ENCODE measurements around the gene CD300C. TPM values are rescaled to one million over a fixed set of nuclear protein-coding genes. Genes with fewer than 3 reads are reported as not detected.

The CD300C gene
- total RNA-seq, 1 experiment from 2014 or later: not detected

GRCh38 chr17:74542727-74543383 is 3.1 kb downstream of the CD300C start:
- CTCF ChIA-PET: interaction anchor here (0.5 kb wide), 1 partner anchor 44 kb away, joined by 3 read pairs; no protein-coding TSS in a partner anchor

DNA sequence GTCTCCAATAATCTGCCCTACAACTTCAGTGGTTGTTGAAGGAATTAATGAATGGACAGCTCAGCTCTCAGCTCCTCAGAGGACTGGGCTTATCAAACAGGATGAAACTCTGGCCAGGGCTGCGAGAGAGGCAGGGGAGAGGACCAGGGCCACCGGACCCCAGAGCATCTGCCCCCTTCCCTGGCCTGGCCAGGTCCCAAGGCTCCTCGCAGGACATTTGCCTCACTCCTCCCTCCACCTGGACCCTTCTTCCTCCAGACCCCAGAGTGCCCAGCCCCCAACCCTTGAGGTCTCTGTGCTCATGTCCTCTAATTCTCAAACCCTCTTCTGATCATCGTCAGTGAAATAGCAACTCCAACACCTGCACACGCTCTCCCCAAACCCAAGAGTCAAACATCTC is 3.7 kb downstream of the CD300C start:
- ATAC-seq: no peak
- no peak overlapping the region for H3K4me3 ChIP-seq (ENCODE audit: low read depth in 2 of 2, low read length in 2 of 2)
- no peaks in the 10 kb centered on the region for H3K4me1 ChIP-seq (ENCODE audit: control insufficient read depth, insufficient read depth, low read length)
- TF ChIP-seq, protein P1, sequence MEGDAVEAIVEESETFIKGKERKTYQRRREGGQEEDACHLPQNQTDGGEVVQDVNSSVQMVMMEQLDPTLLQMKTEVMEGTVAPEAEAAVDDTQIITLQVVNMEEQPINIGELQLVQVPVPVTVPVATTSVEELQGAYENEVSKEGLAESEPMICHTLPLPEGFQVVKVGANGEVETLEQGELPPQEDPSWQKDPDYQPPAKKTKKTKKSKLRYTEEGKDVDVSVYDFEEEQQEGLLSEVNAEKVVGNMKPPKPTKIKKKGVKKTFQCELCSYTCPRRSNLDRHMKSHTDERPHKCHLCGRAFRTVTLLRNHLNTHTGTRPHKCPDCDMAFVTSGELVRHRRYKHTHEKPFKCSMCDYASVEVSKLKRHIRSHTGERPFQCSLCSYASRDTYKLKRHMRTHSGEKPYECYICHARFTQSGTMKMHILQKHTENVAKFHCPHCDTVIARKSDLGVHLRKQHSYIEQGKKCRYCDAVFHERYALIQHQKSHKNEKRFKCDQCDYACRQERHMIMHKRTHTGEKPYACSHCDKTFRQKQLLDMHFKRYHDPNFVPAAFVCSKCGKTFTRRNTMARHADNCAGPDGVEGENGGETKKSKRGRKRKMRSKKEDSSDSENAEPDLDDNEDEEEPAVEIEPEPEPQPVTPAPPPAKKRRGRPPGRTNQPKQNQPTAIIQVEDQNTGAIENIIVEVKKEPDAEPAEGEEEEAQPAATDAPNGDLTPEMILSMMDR (IDR thresholded peaks at IDR 0.05): no peak
- TF ChIP-seq TCF7L2 (IDR thresholded peaks at IDR 0.05; ENCODE audit: low read depth, low read length) (no peak), REST (IDR thresholded peaks at IDR 0.05; ENCODE audit: insufficient read depth in 1 of 2, low read depth in 2 of 2, low read length in 1 of 2) (no peak), POLR2AphosphoS5 (IDR thresholded peaks at IDR 0.05; ENCODE audit: low read depth, low read length) (no peak), SIN3A (IDR thresholded peaks at IDR 0.05; ENCODE audit: borderline replicate concordance, insufficient read depth, low read depth, low read length) (no peak)
- intact Hi-C loops (cut with micrococcal nuclease; ENCODE audit: unreplicated experiment) (no loop called here), in situ Hi-C loops (cut with HindIII; ENCODE audit: low pct_unique_long_range_greater_than_20kb, low sequenced_read_pairs) (no loop called here)
- ChIA-PET POLR2A (no interaction called here), CTCF (no interaction called here)
- H3K27ac ChIP-seq (ENCODE audit: low read length): no peak overlapping the region
- BruUV-seq (replicated peaks): no TSS peak
- DNase-seq (ENCODE audit: low read depth, low spot score): no peak
- H3K27me3 ChIP-seq (ENCODE audit: control insufficient read depth, insufficient read depth, low read length): peaks cover 2% of the 10 kb centered on the region; the same call in 1 of the 2 replicates
- no peaks in the 10 kb centered on the region for H3K9me3 ChIP-seq (ENCODE audit: control insufficient read depth, insufficient read depth, low read depth, low read length)
- H3K36me3 ChIP-seq (ENCODE audit: control insufficient read depth, insufficient read depth, low read length): no peaks in the 10 kb centered on the region

More at GRCh38 chr17:74542727-74543383, 3.1 kb downstream of the CD300C start:
- no peaks in the 10 kb centered on the region for H3K4me1 ChIP-seq (ENCODE audit: control insufficient read depth, insufficient read depth, low read length)
- no peaks in the 10 kb centered on the region for H3K36me3 ChIP-seq (ENCODE audit: control insufficient read depth, insufficient read depth, low read length)
- H3K27me3 ChIP-seq (ENCODE audit: control insufficient read depth, insufficient read depth, low read length): peaks cover 2% of the 10 kb centered on the region; the same call in 1 of the 2 replicates
- H3K9me3 ChIP-seq (ENCODE audit: control insufficient read depth, insufficient read depth, low read depth, low read length): no peaks in the 10 kb centered on the region
- POLR2A ChIA-PET: no interaction called here
- in situ Hi-C loops (cut with HindIII; ENCODE audit: low pct_unique_long_range_greater_than_20kb, low sequenced_read_pairs) (no loop called here), intact Hi-C loops (cut with micrococcal nuclease; ENCODE audit: unreplicated experiment) (no loop called here)
- no peak overlapping the region for H3K4me3 ChIP-seq (ENCODE audit: low read depth in 2 of 2, low read length in 2 of 2)
- no peak for ATAC-seq
- TF ChIP-seq, protein P1 (IDR thresholded peaks at IDR 0.05): no peak
- TF ChIP-seq SIN3A (IDR thresholded peaks at IDR 0.05; ENCODE audit: borderline replicate concordance, insufficient read depth, low read depth, low read length): no peak
- no peak for TF ChIP-seq POLR2AphosphoS5 (IDR thresholded peaks at IDR 0.05; ENCODE audit: low read depth, low read length)
- TF ChIP-seq TCF7L2 (IDR thresholded peaks at IDR 0.05; ENCODE audit: low read depth, low read length): no peak
- no peak for TF ChIP-seq REST (IDR thresholded peaks at IDR 0.05; ENCODE audit: insufficient read depth in 1 of 2, low read depth in 2 of 2, low read length in 1 of 2)
- no peak overlapping the region for H3K27ac ChIP-seq (ENCODE audit: low read length)
- BruUV-seq (replicated peaks): no TSS peak
- no peak for DNase-seq (ENCODE audit: low read depth, low spot score)
